Left ventricle myocardium inferior (tissue), 1 donor: Measurements from ENCODE around the gene PIK3R5. TPM values are rescaled to one million over a fixed set of nuclear protein-coding genes. Genes with fewer than 3 reads are reported as not detected.

ENCODE experiments used
- DNase-seq: peaks from one replicate; pipeline ENCODE4 v3.0.0-alpha.2; 2020
- H3K27ac ChIP-seq: fragments of 200-600 bp; replicated peaks from 2 replicates; pipeline ENCODE4 v1.8.0; 2021
- H3K27me3 ChIP-seq: fragments of 200-600 bp; 2 replicates; pipeline ENCODE4 v1.8.0; 2021; ENCODE audit warnings: low read depth
- H3K36me3 ChIP-seq: fragments of 200-600 bp; 2 replicates; pipeline ENCODE4 v1.8.0; 2021
- H3K4me1 ChIP-seq: fragments of 200-600 bp; 2 replicates; pipeline ENCODE4 v1.8.0; 2021
- H3K4me3 ChIP-seq: fragments of 200-600 bp; 2 replicates; pipeline ENCODE4 v1.8.0; 2021; ENCODE audit warnings: mild to moderate bottlenecking, moderate library complexity
- H3K9me3 ChIP-seq: fragments of 200-600 bp; replicated peaks from 2 replicates; pipeline ENCODE4 v1.8.0; 2021
- CTCF ChIP-seq: fragments of 200-600 bp; IDR thresholded peaks from 2 replicates; pipeline ENCODE4 v1.8.0; 2021; ENCODE audit warnings: antibody characterized with exemption, mild to moderate bottlenecking, borderline replicate concordance
- intact Hi-C: fragments of 100-400 bp; cut with micrococcal nuclease; formaldehyde crosslinking; loops from one replicate; pipeline ENCODE4 v1.11.0; 2022
- total RNA-seq: library from RNA; stranded (reverse); fragmentation: NEBNext Ultra II Directional; extraction: Animal tissue kit (Norgen Biotek cat#: 25700); gene quantifications from one replicate; pipeline ENCODE4 v1.2.1, GENCODE V29; 2021
- donor health status: DM: no; HTN: yes; CAD: no; lungs with severe emphysema.

Gene PIK3R5
- total RNA-seq, 1 donor from 2014 or later = 2.7 TPM

DNA sequence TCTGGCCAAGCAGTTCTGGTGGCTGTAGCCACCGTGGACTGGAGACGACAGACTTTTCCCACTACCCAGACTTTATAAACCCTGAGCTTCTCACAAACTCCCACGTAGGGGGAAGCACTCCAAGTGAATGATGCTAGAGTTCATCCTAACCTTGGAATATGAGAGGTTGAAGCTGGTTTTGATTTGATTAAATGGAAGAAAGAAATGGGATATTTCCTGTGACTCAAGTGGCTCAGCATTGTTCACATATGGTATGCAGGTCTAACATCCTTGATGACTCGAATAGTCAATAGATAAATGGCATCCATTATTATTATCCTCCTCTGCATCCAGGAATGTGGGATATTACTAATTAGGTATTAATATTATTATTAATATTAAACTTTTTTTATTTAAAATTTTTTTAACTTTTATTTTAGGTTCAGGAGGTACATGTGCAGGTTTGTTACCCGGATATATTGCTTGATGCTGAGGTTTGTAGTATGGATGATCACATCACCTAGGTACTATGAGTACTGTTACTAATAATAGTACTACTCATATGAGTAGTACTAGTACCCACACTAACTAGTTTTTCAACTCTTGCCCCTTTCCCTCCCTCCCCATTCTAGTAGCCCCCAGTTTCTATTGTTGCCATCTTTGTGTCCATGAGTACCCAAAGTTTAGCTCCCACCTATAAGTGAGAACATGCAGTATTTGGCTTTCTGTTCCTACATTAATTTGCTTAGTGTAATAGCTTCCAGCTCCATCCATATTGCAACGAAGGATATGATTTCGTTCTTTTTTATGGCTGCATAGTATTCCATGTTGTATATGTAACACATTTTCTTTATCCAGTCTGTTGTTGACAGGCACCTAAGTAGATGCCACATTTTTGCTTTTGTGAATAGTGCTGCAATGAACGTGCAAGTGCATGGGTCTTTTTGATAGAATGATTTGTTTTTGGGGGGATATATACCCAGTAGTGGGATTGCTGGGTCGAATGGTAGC, 121.0 kb downstream of the PIK3R5 start:
- no peak for DNase-seq
- H3K9me3 ChIP-seq = no peaks in the 10 kb centered on the region
- TF ChIP-seq CTCF = no peak
- peaks cover 30% of the 10 kb centered on the region for H3K4me1 ChIP-seq
- H3K4me3 ChIP-seq = no peak overlapping the region
- intact Hi-C loops = no loop called here
- H3K36me3 ChIP-seq = no peaks in the 10 kb centered on the region
- no peaks in the 10 kb centered on the region for H3K27me3 ChIP-seq
- H3K27ac ChIP-seq = no peak overlapping the region

DNA sequence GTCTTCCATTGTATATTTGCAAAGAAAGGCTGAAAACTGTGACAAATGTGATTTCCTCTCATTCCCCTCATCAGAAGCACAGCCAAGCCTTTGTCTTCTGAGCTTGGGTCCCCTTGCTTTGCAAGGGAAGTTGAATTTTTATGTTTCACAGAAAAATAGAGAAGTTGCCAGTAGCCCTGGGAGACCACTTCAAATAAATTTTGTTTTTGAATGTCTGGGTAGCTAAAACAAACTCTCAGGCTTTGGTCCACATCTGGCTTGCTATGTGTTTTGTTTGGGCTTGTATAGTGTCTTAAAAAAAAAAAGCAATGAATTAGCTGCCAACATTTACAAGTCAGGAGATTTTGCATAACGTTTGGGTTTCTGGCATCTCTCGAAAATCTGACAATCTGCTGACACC, 122.2 kb downstream of the PIK3R5 start:
- H3K4me3 ChIP-seq = no peak overlapping the region
- no peaks in the 10 kb centered on the region for H3K9me3 ChIP-seq
- TF ChIP-seq CTCF = no peak
- no peak overlapping the region for H3K27ac ChIP-seq
- no peaks in the 10 kb centered on the region for H3K36me3 ChIP-seq
- H3K27me3 ChIP-seq = no peaks in the 10 kb centered on the region
- intact Hi-C loops = no loop called here
- H3K4me1 ChIP-seq = peaks cover 31% of the 10 kb centered on the region
- DNase-seq = no peak

DNA sequence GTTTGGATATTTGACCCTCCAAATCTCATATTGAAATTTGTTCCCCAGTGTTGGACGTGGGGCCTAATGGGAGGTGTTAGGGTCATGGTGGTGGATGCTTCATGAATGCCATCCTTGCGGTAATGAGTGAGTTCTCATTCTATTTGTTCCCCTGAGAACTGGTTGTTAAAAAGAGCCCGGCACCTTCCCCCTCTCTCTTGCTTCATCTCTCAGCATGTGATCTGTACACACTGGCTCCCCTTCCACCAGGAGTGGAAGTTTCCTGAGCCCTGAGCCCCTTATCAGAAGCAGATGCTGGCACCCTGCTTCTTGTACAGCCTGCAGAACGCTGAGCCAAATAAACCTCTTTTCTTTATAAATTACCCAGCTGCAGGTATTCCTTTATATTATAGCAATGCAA, 123.7 kb downstream of the PIK3R5 start:
- intact Hi-C loops = no loop called here
- H3K36me3 ChIP-seq = no peaks in the 10 kb centered on the region
- no peak for TF ChIP-seq CTCF
- no peaks in the 10 kb centered on the region for H3K27me3 ChIP-seq
- no peak for DNase-seq
- peaks cover 24% of the 10 kb centered on the region for H3K4me1 ChIP-seq
- H3K4me3 ChIP-seq = no peak overlapping the region
- no peaks in the 10 kb centered on the region for H3K9me3 ChIP-seq
- H3K27ac ChIP-seq = no peak overlapping the region

DNA sequence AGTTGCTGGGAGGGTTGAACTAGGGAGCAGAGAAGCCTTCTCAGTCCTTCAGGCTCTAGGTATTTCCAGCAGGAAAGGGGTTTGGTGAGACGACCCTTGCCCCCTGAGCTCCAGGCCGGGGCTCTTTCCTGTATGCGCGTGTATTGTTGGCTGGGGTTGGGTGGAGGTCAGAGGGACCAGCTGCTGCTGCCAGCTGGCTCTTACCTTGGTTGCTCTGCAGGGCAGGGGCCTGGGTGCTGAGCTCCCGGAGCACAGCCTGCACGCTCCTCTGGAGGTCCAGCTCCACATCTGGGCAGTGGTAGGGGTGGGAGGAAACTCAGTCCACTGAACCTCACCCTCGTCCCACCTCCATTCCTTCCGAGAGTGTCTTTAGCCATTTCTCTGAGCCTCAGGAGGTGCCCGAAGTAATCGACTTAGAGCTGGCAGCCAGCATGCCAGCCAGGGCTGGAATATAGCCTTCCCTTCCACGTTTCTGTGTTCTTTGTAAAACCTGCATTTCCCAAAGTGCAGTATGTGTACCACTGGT, 126.0 kb downstream of the PIK3R5 start:
- Histone ChIP-seq H3K36me3 (peaks cover 5% of the 10 kb centered on the region), H3K9me3 (no peaks in the 10 kb centered on the region), H3K27ac (no peak overlapping the region), H3K4me3 (no peak overlapping the region), H3K27me3 (peaks cover 4% of the 10 kb centered on the region), H3K4me1 (peaks cover 12% of the 10 kb centered on the region)
- intact Hi-C loops = no loop called here
- no peak for TF ChIP-seq CTCF
- no peak for DNase-seq

GRCh38 chr17:8838551-8839095, 126.9 kb downstream of the PIK3R5 start:
- Histone ChIP-seq H3K36me3 (peaks cover 5% of the 10 kb centered on the region), H3K4me1 (peaks cover 12% of the 10 kb centered on the region), H3K4me3 (no peak overlapping the region), H3K27me3 (peaks cover 8% of the 10 kb centered on the region), H3K27ac (no peak overlapping the region), H3K9me3 (no peaks in the 10 kb centered on the region)
- intact Hi-C loops = no loop called here
- no peak for TF ChIP-seq CTCF
- no peak for DNase-seq
